Ishikawa (cell line): ENCODE measurements around the gene ORMDL1.

ENCODE experiments used
- CREB1 ChIP-seq: IDR thresholded peaks from 2 replicates; pipeline ENCODE4 v1.6.1; 2012; ENCODE audit warnings: low read depth
- EGR1 ChIP-seq: IDR thresholded peaks from 2 replicates; pipeline ENCODE4 v1.6.1; 2012
- EP300 ChIP-seq: IDR thresholded peaks from 2 replicates; pipeline ENCODE4 v1.6.1; 2012; ENCODE audit warnings: borderline replicate concordance
- FOXM1 ChIP-seq: IDR thresholded peaks from 2 replicates; pipeline ENCODE4 v1.6.1; 2012; ENCODE audit warnings: low read depth, borderline replicate concordance
- NFIC ChIP-seq: IDR thresholded peaks from 2 replicates; pipeline ENCODE4 v1.6.1; 2012
- RAD21 ChIP-seq: IDR thresholded peaks from 2 replicates; pipeline ENCODE4 v1.6.1; 2012; ENCODE audit warnings: low read depth
- TAF1 ChIP-seq: IDR thresholded peaks from 2 replicates; pipeline ENCODE4 v1.6.1; 2012; ENCODE audit warnings: low read depth, mild to moderate bottlenecking
- TCF12 ChIP-seq: IDR thresholded peaks from 2 replicates; pipeline ENCODE4 v1.6.1; 2012; ENCODE audit warnings: low read depth
- USF1 ChIP-seq: IDR thresholded peaks from 2 replicates; pipeline ENCODE4 v1.6.1; 2012
- YY1 ChIP-seq: IDR thresholded peaks from 2 replicates; pipeline ENCODE4 v1.6.1; 2012; ENCODE audit warnings: low read depth
- ZBTB7A ChIP-seq: IDR thresholded peaks from 2 replicates; pipeline ENCODE4 v1.6.1; 2012; ENCODE audit warnings: low read depth
- TF ChIP-seq, protein P1 (sequence below): IDR thresholded peaks from 2 replicates; pipeline ENCODE4 v1.6.1; 2012

GRCh38 chr2:189802396-189802912, 18.3 kb upstream of the ORMDL1 start:
- TF ChIP-seq RAD21 (no peak), TCF12 (no peak), CREB1 (no peak), YY1 (no peak), FOXM1 (no peak), USF1 (no peak), ZBTB7A (no peak), EGR1 (no peak), EP300 (no peak), TAF1 (no peak), NFIC (no peak)
- TF ChIP-seq, protein P1, sequence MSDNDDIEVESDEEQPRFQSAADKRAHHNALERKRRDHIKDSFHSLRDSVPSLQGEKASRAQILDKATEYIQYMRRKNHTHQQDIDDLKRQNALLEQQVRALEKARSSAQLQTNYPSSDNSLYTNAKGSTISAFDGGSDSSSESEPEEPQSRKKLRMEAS: no peak
